GM19238 (cell line): ENCODE data around the gene PDCD11.
"Not testable (repeated sequence)": the region's sequence is repeated elsewhere in the genome, so short reads cannot be mapped to it uniquely, and the experiment has no call there.

Experiments
- DNase-seq: peaks from one replicate; pipeline ENCODE4 v3.0.0; 2011; ENCODE audit warnings: low spot score; ENCODE audit not compliant: insufficient read length

PDCD11 gene

DNA sequence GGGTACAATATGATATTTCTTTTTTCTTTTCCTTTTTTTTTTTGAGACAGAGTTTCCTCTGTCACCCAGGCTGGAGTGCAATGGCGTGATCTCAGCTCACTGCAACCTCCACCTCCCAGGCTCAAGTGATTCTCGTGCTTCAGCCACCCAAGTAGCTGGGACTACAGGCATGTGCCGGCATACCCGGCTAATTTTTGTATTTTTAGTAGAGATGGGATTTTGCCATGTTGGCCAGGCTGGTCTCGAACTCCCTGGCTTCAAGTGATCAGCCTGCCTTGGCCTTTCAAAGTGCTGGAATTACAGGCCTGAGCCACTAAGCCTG is 20.7 kb downstream of the PDCD11 start:
- DNase-seq: not testable (repeated sequence)

DNA sequence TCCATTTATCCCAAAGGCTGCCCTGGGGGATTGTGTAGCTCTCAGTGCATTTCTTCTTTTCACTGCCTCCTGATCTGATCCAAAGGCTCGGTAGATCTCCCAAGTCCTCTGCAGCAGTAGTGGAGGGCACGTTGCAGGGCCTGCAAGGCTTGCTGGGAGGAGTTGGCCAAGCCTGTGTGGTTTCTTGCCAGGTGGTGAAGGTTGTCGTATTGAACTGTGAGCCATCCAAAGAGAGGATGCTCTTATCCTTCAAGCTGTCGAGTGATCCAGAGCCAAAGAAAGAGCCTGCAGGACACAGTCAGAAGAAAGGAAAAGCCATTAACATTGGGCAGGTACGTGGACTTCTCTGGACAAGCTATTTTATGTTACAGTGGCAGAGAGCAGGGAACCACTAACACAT is 21.2 kb downstream of the PDCD11 start:
- no peak for DNase-seq

DNA sequence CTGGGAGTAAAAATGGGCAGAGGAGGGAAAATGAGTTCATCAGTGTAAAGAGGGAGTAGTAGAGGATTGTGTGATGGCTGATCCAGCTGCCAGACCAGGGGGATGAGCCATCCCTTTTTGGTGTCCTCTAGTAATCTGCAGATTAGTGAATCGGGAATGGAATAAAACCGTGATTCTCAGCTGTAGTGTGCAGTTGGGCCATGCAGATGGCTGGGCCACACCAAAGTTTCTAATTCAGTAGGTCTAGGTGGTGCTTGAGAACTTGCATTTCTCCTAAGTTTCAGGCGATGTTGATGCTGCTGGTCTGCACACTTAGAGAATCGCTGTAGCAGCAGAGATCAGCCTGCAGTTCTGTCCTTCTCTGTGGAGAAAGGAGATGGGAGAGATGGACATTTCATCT is 22.7 kb downstream of the PDCD11 start:
- DNase-seq: no peak

DNA sequence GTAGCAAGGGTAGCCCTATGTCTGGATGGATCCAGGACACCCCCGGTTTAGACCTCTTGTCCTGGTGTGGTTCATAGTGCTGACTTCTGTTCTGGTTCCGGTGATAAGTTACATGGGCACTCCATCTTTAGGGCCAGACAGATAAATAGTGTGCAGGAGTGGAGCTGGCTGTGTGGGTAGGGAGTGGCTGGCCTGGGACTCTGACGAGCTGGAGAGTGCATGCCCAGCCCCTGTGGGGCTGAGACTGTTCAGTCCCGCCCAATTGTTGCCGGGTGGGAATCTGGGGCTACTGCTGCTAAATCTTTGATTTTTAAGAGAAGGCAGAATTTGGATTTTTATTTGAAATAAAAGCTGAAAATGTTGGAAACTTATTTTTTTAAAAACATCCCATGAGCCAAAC is 27.3 kb downstream of the PDCD11 start:
- DNase-seq: no peak

DNA sequence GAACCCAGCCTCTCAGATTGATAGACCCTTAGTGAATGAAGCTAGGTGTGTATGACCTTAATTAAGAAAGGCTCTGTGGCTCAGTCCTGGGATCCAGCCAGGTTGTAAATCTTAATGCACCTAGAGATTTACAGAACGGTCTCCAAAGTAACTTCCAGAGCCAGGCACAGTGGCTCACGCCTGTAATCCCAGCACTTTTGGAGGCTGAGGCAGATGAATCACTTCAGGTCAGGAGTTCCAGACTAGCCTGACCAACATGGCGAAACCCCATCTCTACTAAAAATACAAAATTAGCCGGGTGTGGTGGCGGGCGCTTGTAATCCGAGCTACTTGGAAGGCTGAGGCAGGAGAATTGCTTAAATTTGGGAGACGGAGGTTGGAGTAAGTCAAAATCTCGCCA is 31.4 kb downstream of the PDCD11 start:
- DNase-seq: no peak

DNA sequence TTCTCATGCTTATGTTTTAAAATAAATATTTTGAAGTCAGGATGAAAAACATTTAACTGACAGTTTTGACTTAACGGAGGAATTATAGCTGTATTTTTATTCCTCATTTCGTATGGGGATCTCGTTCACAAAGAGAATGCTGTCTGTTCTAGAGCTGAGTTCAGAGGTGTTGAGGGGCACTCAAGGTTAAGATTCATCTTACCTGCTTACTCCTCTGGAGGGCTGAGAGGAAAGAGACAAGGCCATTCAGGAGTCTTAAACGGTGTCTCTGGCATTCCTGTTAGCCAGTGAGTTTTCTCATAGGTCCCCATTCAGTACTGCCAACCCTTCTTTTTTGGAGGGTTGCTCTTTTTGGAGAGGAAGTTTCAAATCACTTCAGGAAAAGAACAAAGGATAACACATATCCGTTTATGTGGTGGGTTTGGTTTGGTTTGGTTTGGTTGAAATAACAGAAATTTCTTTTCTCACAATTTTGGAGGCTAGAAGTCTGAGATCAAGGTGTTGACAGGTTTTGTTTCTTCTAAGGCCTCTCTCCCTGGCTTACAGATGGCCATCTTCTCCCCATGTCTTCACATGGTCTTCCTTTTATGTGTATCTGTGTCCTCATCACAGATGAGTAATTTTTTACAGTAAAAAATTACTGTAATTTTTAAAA is 32.7 kb downstream of the PDCD11 start:
- DNase-seq: no peak

DNA sequence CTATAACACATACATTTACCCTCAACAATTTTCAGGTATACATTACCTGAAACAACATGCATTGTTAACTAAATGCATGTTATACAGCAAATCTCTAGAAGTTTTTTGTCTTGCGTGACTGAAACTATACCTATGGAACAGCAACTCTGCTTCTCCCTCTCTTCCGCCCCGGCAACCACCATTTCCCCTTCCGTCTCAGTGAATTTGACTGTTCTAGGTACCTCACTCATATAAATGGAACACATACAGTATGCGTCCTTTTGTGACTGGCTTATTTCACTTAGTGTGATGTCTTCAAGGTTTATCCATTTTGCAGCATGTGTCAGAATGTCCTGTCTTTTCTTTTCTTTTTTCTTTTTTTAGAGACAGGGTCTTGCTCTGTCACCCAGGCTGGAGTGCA is 33.2 kb downstream of the PDCD11 start:
- DNase-seq: no peak

DNA sequence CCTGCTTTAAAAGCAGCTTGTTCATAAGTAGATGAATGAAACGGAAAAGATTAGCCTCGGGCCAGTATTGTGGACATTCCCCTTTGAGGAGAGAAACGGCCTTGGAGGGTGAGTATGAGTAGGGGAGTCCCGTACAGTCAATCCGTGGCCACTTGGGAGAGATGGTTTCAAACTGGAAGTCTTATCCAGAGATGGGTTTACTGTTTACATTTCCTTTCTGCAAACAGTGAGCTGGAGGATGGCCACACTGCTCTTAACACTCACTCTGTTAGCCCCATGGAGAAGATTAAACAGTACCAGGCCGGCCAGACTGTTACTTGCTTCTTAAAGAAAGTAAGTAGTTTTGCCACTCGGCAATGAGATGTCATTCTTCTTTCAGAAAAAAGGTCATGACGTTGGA is 35.5 kb downstream of the PDCD11 start:
- DNase-seq: no peak

DNA sequence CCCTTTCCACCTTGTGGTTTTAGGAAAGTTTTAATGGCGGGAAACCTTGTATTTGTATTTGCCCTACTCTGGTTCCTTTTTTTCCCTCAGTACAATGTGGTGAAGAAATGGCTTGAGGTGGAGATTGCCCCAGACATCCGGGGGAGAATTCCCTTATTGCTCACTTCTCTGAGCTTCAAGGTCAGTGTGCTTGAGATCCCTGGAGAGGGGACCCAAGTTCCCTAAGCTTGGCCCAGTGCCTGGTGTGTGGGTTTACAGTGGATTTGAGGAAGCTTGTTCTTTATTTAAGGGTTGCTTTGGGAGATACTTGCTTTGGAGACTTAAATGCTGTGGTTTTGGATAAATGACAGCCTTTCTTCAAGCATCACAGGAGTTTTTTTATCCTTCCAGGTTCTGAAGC is 37.4 kb downstream of the PDCD11 start:
- no peak for DNase-seq

DNA sequence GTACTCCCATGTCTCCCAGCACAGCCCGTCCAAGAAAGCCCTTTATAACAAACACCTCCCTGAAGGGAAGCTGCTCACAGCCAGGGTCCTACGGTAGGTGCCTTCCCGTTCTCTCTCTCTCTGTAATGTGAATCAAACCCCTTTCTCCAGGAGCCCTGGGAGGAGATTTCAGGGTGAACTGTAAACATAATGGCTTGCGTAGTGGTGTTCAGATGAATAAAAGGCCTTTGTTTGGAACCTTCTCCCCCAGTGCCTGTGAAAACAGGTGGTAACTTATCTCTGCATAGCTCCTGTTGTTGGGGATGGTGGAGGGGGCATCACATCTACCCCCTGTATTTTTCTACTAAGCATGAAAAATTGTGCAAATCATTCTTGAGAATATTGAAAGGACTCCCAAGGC is 43.4 kb downstream of the PDCD11 start:
- DNase-seq: no peak

DNA sequence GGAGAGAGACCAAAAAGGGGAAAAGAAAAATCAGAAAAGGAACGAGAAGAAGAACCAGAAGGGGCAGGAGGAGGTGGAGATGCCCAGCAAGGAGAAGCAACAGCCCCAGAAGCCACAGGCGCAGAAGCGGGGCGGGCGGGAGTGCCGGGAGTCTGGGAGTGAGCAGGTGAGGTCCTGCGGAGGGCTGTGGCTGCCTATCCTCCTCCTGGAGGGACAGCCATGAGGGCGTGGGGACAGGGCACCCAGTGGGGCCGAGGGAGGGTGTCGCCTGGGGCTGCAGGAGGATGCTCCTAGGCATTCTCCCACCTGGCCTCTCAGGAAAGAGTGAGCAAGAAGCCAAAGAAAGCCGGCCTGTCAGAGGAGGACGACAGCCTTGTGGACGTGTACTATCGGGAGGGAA is 44.0 kb downstream of the PDCD11 start:
- DNase-seq: no peak

DNA sequence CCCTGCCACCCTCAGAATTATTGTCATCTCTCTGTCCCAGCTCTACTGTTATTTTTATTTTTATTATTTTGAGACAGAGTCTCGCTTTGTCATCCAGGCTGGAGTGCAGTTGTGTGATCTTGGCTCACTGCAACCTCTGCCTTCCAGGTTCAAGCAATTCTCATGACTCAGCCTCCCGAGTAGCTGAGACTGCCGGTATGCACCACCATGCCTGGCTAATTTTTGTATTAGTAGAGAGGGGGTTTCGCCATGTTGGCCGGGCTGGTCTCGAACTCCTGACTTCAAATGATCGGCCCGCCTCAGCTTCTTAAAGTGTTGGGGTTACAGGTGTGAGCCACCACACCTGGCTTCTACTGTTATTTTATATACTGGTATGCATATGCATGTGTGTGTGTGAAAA is 44.8 kb downstream of the PDCD11 start:
- no peak for DNase-seq

DNA sequence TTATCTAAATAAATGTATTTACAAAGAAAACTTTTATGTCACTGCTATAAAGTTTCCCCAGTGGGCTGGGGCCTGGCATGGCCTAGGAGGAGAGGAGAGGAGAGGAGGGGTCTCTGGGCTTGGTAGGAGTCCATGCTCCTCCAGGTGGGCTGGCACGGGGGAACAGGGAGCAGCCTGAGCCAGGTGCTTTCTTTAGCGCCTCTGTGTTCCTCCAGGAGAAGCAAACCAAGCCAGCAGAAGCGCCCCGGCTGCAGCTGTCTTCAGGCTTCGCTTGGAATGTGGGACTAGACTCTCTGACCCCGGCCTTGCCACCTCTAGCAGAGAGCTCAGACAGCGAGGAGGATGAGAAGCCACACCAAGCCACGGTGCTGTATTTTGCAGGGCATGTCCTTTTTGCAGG is 45.2 kb downstream of the PDCD11 start:
- no peak for DNase-seq

DNA sequence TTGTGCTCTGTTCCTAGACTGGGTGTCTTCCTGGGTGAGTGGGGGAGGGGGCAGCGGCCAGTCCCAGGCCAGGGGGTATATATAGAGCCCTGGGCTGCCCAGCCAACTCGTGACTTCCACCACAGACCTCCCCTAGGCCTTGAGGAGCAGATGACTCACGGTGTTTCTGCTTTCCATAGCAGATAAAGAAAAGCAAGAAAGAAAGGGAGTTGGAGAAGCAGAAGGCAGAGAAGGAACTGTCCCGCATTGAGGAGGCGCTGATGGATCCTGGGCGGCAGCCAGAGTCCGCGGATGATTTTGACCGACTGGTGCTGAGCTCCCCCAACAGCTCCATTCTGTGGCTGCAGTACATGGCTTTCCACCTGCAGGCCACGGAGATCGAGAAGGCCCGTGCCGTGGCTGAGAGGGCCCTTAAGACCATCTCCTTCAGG is 45.6 kb downstream of the PDCD11 start:
- no peak for DNase-seq

DNA sequence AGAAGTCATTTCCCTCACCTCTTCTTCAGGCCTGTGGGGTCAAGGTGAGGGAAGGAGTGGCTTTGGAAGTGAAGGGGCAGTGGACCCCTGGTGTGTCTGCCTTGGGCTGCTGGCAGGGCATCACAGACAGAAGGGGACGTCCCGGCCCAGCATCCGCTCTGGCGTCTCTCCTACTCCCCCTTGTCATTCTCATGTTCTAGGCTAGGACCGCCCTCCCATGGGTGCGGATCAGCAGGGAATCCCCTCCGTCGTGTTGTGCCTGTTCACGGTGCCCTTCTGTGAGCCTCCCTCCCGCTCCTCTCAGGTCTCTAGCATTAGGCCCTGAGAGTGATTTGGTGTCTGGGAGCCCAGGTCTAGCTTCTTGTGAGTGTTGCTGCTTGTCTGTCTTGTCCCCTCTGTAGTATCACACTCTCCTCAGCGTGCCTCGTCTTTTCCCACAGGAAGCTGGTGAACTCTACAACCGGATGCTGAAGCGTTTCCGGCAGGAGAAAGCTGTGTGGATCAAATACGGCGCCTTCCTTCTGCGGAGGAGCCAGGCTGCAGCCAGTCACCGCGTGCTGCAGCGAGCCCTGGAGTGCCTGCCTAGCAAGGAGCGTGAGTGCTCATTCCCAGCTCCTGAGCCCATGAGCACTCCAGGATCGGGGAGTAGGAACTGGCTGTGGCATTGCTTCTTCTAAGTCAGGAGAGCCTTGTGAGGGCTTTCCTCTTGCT is 47.2 kb downstream of the PDCD11 start:
- no peak for DNase-seq

DNA sequence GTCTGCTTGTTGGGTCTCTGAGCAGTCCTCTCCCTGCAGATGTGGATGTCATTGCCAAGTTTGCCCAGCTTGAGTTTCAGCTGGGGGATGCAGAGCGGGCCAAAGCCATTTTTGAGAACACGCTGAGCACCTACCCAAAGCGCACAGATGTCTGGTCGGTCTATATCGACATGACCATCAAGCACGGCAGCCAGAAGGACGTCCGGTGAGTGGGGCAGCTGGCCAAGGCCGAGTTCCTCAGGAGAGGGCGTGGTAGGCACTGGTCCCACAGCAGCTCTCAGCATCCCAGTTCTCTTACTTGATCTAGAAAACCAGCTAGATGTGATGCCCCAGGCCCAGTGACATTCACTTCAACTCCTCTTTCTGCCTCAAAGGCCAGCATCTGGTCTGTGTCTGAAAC is 48.1 kb downstream of the PDCD11 start:
- DNase-seq: no peak

DNA sequence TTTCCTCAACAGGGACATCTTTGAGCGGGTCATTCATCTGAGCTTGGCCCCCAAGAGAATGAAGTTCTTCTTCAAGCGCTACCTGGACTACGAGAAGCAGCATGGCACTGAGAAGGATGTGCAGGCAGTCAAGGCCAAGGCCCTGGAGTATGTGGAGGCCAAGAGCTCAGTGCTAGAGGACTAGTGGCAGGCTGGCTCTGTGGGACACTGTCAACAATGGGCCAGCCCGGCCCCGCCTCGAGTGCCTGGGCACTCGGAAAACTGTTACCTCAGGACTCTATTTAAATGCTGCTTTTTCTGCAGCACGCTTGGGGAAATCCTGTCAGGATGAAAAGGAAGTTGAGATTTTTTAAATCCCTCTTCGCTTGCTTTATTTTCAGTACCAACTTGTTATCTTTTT is 48.9 kb downstream of the PDCD11 start:
- DNase-seq: no peak

DNA sequence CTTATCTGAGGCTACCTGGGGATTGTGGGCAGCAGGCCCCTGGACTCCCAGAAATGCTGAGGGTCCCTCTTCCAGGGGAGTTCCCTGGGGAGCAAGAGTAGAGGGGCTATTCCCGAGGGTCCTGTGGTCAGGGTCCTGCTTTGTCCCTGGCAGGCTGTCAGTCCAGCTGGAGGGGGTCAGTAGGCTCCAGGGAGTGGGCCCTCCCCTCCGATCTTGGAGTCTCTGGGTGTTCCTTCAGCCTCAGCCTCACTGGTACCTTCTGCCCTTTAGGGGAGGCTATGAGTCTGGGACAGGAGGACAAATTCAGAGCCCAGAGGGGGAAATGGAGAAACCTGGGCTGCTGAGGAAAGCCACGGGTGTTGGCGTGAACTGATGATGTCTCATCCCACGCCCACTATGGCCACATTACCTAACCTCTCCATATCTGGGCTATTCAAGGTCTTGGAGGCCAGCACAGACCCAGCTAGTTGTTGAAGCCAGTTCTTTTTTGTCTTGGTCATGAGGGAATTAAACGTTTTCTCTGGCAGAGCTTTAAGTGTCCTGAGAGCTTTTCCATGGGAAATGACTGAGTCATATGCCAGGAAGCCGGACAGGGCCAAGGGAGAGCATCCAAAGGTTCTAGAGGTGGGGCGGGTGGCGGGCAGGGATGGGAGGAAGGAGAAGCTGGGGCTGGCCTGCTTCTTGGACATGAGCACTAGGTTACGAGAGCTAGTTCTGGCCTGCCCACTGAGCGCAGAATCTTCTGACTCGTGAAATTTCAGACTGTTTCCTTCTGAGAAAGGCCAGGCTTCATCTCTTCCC is 49.5 kb downstream of the PDCD11 start:
- no peak for DNase-seq

DNA sequence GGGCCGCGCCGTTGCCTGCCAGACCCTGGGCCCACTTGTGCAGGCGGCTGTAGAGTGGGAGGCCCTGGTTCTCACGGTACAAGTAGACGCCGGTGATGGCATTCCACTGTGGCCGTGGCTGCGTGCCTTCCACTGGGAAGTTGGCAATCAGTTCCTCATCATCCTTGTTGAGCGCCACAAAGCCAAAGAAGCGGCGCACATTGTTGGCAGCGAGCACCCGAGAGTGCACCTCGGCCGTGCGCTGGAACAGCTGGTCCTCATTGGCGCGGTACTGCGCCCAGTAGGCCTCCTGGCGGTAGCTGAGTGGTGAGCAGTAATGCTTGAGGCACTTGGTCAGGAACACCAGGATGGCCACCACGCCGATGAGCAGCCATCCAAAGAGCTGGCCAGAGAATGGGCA is 50.8 kb downstream of the PDCD11 start:
- no peak for DNase-seq

DNA sequence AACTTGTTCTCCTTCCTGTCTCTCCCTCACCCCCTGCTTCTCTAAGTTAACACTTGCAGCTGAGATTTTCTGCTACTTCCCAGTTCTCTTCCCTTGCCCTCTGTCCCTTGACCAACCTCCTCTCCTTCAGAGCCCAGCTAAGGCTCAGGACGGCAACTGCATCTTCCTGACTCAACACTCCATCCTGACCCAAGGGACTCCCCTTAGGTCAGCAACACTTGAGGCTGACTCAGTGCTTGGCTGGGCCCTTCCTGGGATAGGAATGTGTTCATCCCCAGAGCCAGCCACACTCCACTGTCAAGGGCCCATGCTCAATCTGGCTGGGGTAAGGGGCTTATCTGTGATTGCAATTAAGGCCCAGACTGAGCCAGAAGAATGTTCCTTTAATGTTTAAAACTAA is 52.3 kb downstream of the PDCD11 start:
- no peak for DNase-seq

DNA sequence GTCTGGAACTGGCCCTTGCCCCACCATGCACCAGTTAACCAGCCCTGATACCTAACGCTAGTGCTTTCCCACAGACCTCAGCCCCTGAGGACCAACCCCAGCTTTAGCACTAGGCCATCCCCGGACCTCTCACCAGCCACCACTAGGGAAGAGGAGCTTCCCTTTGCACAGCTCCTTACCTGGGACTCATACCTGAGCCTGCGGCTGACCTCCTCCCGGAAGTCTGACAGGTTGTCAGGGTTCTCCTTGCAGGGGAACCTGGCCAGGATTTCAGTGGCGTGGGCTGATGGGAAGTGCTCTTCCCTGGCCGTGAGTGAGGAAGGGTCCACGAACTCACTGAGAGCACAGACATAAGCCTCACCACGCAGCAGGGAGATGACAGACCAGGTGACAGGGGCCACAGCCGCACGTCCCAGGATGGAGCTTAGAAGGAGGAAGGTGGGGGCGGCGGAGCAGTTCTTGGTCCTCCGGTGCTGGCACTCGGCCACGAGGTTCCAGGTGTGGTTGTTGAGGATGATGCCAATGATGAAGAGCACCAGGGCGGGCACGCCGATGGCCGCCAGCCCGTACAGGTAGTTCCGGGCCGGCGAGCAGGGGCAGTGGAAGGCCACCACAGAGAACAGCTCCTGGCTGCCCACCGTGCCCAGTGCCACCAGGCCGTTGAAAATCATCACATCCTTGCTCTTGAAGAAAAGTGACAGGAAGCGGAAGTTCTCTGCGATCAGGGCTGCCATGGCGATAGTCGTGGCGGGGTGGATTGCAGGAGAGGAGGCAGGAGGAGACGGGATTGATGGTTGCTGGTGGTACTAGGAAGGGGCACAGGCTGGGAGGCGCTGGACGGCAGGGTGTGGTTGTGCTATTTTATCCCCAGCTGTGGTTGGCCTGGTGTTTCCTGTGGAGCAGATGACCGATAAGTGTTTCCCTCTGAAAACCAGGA is 53.0 kb downstream of the PDCD11 start:
- no peak for DNase-seq
